Measurements from ENCODE around the gene CFAP77. TPM values are rescaled to one million over a fixed set of nuclear protein-coding genes. Genes with fewer than 3 reads are reported as not detected.

CFAP77 gene
- total RNA-seq, 2 experiments from 2014 or later, result not detected

DNA sequence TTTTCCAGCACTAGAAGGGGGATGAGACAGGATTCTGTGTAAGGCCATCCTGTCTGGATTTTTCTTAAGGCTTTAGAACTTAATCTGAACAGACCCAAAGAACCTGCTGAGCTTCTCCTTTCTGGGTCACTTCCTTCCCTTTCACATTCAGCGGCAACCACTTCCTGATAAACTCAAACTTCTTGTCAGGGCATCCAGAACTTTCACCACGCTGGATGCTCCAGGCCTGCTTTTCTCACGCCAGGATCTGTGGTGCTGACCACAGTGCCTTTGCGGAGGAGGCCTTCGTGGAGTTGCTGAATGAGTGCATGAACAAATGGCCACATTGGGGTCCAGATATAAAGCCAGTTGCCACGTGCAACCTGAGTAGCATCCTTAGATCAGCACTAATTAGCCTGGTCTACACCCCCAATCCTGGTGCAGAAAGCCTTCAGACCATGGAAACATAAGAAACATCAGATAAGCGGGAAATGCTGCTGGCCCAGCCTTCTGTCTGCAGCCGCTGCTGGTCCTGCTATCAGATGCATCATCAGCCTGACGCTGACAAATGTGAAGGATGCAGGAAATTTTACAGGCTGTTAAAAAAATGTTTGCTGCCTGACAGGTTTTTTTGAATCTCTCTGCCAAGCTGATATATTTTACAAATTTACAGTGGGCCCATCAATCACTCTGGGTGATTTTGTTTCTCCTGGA is 97.1 kb downstream of the CFAP77 start:
- Mint-ChIP-seq H3K4me1 (peaks cover 14% of the 10 kb centered on the region), H3K9me3 (no peaks in the 10 kb centered on the region), H3K4me3 (no peak overlapping the region), H3K27me3 (peaks cover 8% of the 10 kb centered on the region), H3K36me3 (ENCODE audit: low read depth) (no peaks in the 10 kb centered on the region), H3K27ac (no peak overlapping the region)
- POLR2A ChIA-PET, result no interaction called here
- CTCF ChIA-PET, result interaction anchor here (1.1 to 1.3 kb wide), 2 partner anchors 32 to 80 kb away, joined by 3 read pairs; no protein-coding TSS in a partner anchor
- DNase-seq, result no peak

DNA sequence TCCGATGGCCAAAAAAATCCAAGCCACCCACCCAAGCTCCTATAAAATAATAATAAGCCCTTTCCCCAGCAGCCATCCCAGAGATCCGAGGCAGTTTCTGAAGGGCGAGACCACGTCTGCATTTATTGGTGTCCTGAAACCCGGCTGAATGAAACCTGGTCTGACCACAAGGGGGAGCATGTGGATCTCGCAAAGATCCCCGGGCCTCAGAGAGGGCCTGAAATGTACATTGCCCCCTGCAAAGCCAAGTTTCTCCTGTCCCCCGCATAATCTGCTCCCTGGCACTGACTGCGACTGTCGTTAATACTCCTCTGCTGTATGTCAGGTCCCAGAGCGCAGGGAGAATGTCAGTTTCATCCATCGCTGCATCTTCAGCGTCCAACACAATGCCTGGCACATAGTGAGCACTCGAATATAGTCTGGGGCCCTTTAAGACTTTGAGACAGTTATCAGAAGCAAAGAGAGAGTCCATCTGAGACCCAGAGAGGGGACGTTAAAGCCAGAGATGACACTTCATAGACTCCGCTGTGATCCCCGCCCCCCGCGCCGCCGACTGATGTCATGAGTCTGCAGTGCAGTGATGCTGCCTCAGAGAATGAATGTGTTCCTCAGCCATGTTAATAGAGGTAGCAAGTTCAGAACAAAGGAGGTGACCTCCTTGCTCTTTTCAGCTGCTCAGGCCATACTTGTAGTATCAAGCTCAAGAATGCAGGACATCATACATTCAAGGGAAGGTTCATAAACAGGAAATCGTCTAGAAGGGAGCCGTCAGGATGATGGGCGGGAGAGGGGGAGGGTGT is 97.9 kb downstream of the CFAP77 start:
- no peak overlapping the region for H3K27ac Mint-ChIP-seq
- DNase-seq, result peak; percentile 74
- CTCF ChIA-PET, result interaction anchor here (1.1 to 1.3 kb wide), 3 partner anchors 10 to 79 kb away, joined by 3 to 5 read pairs (median 3); no protein-coding TSS in a partner anchor
- POLR2A ChIA-PET, result no interaction called here
- peaks cover 8% of the 10 kb centered on the region for H3K27me3 Mint-ChIP-seq
- H3K9me3 Mint-ChIP-seq, result no peaks in the 10 kb centered on the region
- H3K4me3 Mint-ChIP-seq, result no peak overlapping the region
- no peaks in the 10 kb centered on the region for H3K36me3 Mint-ChIP-seq (ENCODE audit: low read depth)
- H3K4me1 Mint-ChIP-seq, result peaks cover 14% of the 10 kb centered on the region

GRCh38 chr9:132509928-132510874 is 100.2 kb downstream of the CFAP77 start:
- no peaks in the 10 kb centered on the region for H3K36me3 Mint-ChIP-seq (ENCODE audit: low read depth)
- ChIA-PET CTCF (no interaction called here), POLR2A (no interaction called here)
- H3K27me3 Mint-ChIP-seq, result peaks cover 3% of the 10 kb centered on the region
- no peaks in the 10 kb centered on the region for H3K9me3 Mint-ChIP-seq
- peaks cover 14% of the 10 kb centered on the region for H3K4me1 Mint-ChIP-seq
- no peak for DNase-seq
- no peak overlapping the region for H3K4me3 Mint-ChIP-seq
- no peak overlapping the region for H3K27ac Mint-ChIP-seq

GRCh38 chr9:132511191-132511999 is 101.4 kb downstream of the CFAP77 start:
- Mint-ChIP-seq H3K4me1 (peaks cover 14% of the 10 kb centered on the region), H3K4me3 (no peak overlapping the region), H3K36me3 (ENCODE audit: low read depth) (no peaks in the 10 kb centered on the region), H3K27ac (no peak overlapping the region), H3K27me3 (peaks cover 2% of the 10 kb centered on the region), H3K9me3 (no peaks in the 10 kb centered on the region)
- ChIA-PET CTCF (no interaction called here), POLR2A (no interaction called here)
- DNase-seq, result no peak

DNA sequence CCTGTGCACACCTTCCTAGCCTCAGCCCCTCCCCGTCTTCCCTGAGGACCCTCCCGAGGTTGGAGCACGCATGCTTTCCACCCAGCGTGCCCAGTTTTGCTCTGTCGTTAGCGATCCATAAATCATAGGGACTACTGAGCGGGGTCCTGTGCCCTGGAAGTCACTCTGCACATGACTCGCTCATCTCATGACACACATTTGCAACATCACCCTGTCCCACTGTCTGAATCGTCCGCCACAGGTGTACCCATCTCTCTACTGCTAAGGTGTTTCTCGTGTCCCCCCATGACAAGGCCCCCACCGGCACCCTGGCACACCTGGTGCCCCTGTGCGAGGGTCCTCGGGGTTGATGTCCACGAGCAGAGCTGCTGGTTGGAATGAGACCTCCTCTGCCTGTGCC is 103.4 kb downstream of the CFAP77 start:
- Mint-ChIP-seq H3K4me1 (no peaks in the 10 kb centered on the region), H3K27me3 (peaks cover 2% of the 10 kb centered on the region), H3K27ac (no peak overlapping the region), H3K9me3 (no peaks in the 10 kb centered on the region), H3K4me3 (no peak overlapping the region), H3K36me3 (ENCODE audit: low read depth) (no peaks in the 10 kb centered on the region)
- DNase-seq, result no peak
- ChIA-PET CTCF (no interaction called here), POLR2A (no interaction called here)

DNA sequence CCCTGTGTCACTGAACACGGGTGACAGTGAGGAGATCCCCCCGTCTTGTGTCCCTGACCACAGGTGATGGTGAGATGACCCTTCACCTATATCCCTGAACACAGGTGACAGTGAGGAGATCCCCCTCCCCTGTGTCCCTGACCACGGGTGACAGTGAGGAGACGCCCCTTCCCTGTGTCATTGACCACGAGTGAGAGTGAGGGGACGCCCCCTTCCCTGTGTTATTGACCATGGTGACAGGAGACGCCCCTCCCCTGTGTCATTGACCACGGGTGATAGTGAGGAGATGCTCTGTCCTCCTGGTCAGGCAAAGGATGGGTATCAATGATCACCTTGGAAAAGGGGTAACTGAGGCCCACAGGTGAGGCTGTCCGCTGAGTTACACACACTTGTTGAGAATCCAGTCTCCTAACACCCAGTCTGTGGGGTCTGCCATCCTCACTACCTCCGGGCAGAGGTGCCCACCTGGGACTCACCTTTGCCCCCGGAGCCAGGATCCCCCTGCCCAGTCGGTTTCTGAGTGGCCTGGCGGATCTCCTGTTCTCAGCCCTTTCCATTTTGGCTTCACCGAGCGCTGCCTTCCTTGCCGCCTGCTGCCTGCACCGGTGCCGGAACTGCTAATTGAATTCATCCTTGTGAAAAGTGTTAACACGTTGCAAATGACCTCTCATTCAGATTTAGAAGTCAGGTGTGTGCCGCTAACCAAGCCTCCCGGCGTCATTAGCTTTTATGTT is 104.2 kb downstream of the CFAP77 start:
- Mint-ChIP-seq H3K27me3 (peaks cover 2% of the 10 kb centered on the region), H3K36me3 (ENCODE audit: low read depth) (no peaks in the 10 kb centered on the region), H3K4me3 (no peak overlapping the region), H3K4me1 (no peaks in the 10 kb centered on the region), H3K27ac (no peak overlapping the region), H3K9me3 (no peaks in the 10 kb centered on the region)
- DNase-seq, result no peak
- ChIA-PET CTCF (interaction anchor here (0.9 kb wide), 1 partner anchor 17 kb away, joined by 3 read pairs; no protein-coding TSS in a partner anchor), POLR2A (no interaction called here)

DNA sequence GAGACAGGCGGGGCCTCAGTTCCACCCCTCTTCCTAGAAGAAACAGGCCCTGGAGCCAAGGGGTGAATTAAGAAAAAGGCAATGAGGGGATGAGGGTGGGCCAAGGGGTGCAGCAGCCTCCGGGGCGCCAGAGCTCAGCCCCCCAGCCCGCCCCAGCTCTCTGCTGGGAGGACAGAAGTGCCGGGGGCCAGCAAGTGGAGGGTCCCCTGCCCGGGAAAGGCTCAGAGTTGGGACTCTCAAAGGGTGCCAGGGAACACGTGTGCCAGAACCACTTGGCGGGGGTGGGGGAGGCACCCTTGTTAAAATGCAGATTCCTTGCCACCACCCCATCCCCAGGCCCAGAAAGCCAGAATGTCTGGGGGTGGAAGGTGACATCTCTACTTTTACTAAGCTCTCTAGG is 104.8 kb downstream of the CFAP77 start:
- no peaks in the 10 kb centered on the region for H3K4me1 Mint-ChIP-seq
- H3K27ac Mint-ChIP-seq, result no peak overlapping the region
- no peak overlapping the region for H3K4me3 Mint-ChIP-seq
- no peaks in the 10 kb centered on the region for H3K36me3 Mint-ChIP-seq (ENCODE audit: low read depth)
- CTCF ChIA-PET, result interaction anchor here (0.9 kb wide), 1 partner anchor 17 kb away, joined by 3 read pairs; no protein-coding TSS in a partner anchor
- peaks cover 2% of the 10 kb centered on the region for H3K27me3 Mint-ChIP-seq
- POLR2A ChIA-PET, result no interaction called here
- H3K9me3 Mint-ChIP-seq, result no peaks in the 10 kb centered on the region
- DNase-seq, result no peak

DNA sequence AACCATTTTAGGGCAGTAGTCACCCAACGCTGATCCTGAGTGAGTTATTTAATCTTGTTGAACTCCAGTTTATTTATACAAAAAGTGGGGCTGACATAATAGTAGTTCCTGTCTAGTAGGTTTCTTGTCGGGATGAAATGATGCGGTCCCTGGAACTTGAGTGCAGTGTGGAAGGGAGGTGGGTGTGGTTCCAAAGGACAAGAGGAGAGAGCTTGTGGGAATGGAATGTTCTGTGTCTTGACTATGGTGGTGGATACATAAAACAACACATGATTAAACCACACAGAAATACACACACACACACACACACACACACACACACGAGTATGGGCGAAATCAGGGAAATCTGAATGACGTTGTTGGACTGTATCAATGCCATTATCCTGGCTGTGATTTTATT is 106.3 kb downstream of the CFAP77 start:
- H3K4me3 Mint-ChIP-seq, result no peak overlapping the region
- no peaks in the 10 kb centered on the region for H3K9me3 Mint-ChIP-seq
- no peak overlapping the region for H3K27ac Mint-ChIP-seq
- CTCF ChIA-PET, result no interaction called here
- no peaks in the 10 kb centered on the region for H3K36me3 Mint-ChIP-seq (ENCODE audit: low read depth)
- POLR2A ChIA-PET, result no interaction called here
- DNase-seq, result no peak
- no peaks in the 10 kb centered on the region for H3K4me1 Mint-ChIP-seq
- peaks cover 2% of the 10 kb centered on the region for H3K27me3 Mint-ChIP-seq

DNA sequence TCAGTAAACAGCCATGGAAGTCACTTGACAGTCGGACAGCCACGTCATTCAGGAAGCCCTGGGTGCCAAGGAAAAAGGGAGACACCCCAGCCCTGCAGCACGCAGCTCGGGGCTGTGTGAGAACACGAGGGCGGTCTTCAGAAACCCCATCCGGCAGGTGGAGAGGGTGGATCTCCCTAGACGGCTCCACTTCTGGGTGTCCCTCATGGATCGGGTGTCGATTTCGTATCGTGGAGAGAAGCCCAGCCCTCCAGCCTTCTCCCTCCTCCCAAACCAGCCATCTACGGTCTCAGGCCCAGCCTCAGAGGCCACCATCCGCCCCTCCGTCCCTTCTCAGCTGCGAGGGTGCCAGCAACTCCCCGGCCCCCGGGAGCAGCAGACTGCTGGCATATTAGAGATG is 106.9 kb downstream of the CFAP77 start:
- no peak for DNase-seq
- Mint-ChIP-seq H3K36me3 (ENCODE audit: low read depth) (no peaks in the 10 kb centered on the region), H3K4me1 (no peaks in the 10 kb centered on the region), H3K27ac (no peak overlapping the region), H3K27me3 (peaks cover 4% of the 10 kb centered on the region), H3K4me3 (no peak overlapping the region), H3K9me3 (no peaks in the 10 kb centered on the region)
- CTCF ChIA-PET, result no interaction called here
- POLR2A ChIA-PET, result no interaction called here

DNA sequence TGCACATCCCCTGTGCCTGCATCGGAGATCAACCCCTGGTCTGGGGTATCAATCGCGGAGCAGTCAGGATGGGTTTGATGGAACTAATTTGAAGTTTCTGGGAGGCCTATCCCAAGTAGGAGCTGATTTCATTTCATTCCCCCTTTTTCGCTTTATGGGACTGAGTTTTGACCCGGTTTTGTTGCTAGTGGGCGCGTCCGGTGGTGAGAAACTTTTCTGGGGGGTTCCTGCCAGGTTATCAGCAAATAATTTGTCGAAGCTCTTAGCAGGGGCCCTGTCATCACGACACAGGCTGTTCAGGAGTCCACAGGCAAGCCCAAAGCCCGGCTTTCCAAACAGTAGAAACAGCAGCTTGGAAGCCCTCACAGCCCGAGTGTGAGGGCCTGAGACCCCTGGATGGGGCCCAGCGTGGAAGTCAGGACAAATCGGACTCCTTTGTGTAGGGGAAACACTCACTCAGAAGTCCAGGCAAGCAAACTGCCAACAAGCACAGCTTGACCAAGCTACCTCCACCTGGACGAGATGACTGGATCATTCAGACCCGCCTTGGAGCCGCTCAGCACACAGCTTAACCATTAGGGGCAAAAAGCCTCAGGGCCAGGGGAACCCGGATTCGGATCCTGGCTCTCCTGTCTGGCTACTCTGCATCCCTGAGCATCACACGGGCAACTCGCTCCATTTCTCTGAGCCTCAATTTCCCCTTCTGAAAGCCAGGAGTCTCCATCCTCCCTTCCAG is 108.0 kb downstream of the CFAP77 start:
- H3K27me3 Mint-ChIP-seq, result peaks cover 4% of the 10 kb centered on the region
- ChIA-PET POLR2A (no interaction called here), CTCF (interaction anchor here (0.6 kb wide), 1 partner anchor 43 kb away, joined by 3 read pairs; no protein-coding TSS in a partner anchor)

GRCh38 chr9:132518626-132519025 is 108.6 kb downstream of the CFAP77 start:
- ChIA-PET POLR2A (no interaction called here), CTCF (no interaction called here)
- no peak for DNase-seq
- Mint-ChIP-seq H3K27ac (no peak overlapping the region), H3K4me3 (no peak overlapping the region), H3K4me1 (no peaks in the 10 kb centered on the region), H3K27me3 (peaks cover 4% of the 10 kb centered on the region), H3K9me3 (no peaks in the 10 kb centered on the region), H3K36me3 (ENCODE audit: low read depth) (no peaks in the 10 kb centered on the region)

More for the DNA sequence above, 108.0 kb downstream of the CFAP77 start:
- Mint-ChIP-seq H3K4me3 (no peak overlapping the region), H3K27ac (no peak overlapping the region), H3K36me3 (ENCODE audit: low read depth) (no peaks in the 10 kb centered on the region), H3K4me1 (no peaks in the 10 kb centered on the region), H3K9me3 (no peaks in the 10 kb centered on the region)
- DNase-seq, result no peak
